ENCODE results near the gene DNAI7.

DNAI7 gene

DNA sequence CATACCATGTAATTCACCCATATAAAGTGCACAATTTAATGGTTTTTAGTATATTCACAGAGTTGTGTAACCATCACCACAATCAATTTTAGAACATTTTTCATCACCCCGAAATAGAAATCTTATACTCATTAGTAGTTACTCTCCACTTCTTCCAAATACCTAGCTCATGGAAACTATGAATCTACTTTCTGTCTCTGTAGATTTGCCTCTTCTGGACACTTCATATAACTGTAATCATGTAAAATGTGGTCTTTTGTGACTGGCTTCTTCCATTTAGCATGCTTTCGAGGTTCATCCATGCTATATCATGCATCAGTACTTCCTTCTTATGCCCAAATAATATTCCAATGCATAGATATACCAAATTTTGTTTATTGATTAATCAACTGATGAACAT lies 10.8 kb downstream of the DNAI7 start:
- DNase-seq (ENCODE audit: low read depth in 2 of 2), result no peak

DNA sequence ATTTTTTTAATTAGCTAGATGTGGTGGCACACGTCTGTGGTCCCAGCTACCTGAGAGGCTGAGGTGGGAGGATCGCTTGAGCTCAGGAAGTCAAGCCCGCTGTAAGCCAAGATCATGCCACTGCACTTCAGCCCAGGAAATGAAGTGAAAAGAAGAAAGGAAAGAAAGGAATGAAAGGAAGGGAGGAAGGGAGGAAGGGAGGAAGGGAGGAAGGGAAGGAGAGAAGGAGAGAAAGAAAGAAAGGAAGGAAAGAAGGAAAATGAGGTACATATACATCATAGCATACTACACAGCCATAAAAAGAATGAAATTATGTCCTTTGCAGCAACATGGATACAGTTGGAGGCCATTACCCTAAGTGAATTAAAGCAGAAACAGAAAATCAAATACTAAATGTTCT lies 12.2 kb downstream of the DNAI7 start:
- DNase-seq (ENCODE audit: low read depth in 2 of 2), result no peak

DNA sequence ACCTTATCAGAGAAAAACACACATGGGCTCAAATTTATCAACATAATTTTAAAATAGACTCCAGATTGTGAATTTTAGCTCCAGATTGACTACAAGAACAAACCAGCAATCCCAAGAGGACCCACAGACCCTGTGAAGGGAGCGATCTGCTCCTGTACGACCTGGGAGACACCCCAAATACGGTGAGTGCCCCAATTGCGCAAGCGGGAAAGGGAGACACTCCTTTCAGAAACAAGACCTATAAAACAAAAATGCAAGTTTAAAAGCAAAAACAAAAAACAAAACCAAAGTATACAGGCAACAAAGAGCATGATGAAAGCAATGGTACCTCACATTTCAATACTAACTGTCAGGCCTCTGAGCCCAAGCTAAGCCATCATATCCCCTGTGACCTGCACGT lies 32.1 kb downstream of the DNAI7 start:
- DNase-seq (ENCODE audit: low read depth in 2 of 2), result no peak

DNA sequence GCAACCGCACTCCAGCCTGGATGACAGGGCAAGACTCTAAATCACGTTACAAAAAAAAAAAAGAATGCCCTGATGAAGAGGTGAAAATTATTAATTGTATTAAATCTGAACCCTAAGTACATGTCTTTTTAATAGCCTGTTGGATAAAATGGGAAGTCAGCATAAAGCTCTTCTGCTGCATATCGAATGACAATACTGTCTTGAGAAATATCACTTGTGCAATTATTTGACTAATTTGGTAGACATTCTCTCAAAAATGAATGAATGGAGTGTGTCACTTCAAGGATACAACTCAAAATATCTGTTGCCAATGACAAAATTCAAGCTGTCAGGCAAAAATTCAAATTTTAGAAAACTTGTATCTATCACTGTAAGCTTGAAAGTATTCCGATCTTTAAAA lies 38.9 kb downstream of the DNAI7 start:
- no peak for DNase-seq (ENCODE audit: low read depth in 2 of 2)

DNA sequence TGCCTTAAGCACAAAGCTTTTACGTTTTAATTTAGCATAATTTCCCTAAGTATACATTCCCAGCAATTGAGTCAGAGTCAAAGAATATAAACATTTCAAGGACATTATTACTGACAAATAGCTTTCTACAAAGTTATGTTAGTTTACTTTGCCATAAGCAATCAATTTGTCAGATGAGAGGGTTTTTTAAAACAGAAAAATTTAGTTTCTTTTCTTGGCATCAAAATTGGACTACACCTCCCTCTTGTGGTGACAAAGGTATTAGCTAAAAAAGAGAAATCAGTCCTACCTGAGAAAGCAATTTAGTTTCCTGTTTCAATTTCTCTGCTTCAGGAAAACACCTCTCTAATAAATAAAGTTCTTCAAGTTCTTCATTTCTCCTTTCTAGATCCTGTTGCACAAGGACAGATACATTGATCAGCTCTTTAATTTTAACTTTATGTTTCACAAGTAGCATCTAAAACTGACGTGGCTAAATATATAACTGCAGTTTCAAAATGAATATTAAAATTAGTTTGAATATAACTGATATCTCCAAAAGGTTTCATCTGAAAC lies 39.9 kb downstream of the DNAI7 start:
- no peak for DNase-seq (ENCODE audit: low read depth in 2 of 2)

DNA sequence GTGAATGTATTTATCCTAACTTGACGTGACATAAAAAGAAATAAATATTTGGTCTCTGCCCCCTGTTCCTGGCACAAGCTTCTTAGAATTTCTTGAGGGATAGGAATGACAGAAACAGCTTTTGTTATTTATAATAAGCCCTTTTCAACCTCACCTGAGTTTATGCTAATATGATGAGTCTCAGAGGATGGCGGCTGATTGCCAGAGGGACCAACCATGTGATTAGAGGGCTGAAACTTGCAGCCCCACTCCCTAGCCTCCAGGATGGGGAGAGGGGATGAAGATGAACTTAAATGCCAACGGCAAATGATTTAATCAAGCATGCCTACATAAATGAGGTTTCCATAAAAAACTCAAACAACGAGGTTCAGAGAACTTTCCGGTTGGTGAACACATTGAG lies 42.9 kb downstream of the DNAI7 start:
- DNase-seq (ENCODE audit: low read depth in 2 of 2), result no peak

DNA sequence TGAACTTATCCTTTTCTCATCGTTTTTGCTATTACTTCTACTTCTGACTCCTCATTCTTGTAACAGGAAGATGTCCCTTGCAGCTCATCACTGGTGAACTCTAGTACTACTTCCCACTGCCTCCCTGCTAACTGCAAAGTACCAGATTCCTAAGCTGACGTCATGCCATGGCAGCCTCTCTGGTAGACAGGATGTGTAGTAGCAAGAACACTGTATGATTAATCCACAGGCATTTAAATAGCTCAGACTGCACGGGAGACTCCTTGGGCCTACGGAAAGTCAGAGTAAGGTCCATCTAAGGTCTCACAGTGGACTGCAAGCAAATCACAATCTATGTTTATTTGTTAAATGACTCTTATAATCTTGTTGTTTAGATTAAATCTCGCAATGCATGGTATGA lies 43.5 kb downstream of the DNAI7 start:
- no peak for DNase-seq (ENCODE audit: low read depth in 2 of 2)

DNA sequence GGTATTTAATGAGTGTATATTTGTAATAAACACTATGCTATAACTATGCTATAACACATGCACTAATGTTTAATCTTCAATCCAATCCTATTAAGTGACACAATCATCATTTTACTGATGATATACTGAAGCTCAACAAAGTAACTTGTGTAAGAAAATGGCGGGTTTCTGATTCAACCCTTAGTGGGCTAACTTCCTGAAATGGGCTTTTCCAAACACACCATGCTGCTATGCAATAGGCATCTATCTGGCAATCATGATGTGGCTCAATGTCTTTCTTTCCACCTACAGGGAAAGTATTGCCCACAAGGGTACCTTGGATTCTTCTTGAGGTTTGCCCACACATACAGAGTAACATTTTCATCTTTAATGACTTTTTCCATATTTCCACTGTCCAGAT lies 48.3 kb downstream of the DNAI7 start:
- no peak for DNase-seq (ENCODE audit: low read depth in 2 of 2)

DNA sequence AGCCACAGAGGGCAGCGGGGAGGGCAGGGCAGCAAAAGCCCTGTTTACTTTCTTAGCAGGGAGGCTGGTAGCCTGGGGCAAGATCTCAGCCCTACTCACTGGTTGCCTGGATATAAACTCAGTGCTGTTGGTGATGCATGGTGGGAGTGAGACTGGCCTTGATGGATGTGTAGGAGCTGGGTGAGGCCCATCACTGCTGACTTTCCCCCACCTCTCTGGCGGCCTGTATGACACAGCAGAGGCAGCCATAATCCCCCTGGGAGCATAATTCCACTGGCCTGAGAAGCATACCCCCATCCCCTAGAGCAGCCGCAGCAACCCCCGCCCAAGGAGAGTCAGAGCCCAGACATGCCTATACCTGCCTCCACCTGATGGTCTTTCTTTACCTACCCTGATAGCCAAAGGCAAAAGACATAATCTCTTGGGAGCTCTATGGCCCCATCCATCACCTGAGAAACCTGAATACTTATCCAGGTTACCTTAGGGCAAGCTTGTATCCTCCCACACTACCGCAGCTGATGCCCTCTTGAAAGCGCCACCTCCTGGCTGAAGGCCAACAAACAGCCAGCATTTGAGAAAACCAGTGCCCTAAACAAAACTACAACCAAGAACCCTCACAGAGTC lies 59.3 kb downstream of the DNAI7 start:
- DNase-seq (ENCODE audit: low read depth in 2 of 2), result no peak

DNA sequence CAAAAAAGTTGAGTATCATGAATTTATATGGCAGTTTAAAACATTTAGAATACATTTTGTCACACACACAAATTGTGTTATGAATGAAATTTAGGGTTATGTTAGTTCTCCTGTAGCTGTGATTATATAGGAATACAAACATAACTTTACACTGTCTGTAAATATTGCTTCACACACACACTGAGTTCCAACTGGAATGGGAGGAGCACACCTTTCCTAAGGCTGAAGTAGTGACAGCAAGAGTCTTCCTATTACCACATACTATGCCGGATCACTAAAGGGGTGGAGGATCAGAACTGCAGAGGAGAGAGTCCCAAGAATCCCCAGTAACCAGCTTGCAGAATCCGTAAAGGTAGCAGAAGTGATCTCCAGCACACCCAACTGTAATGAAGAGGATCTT lies 63.7 kb downstream of the DNAI7 start:
- no peak for DNase-seq (ENCODE audit: low read depth in 2 of 2)

DNA sequence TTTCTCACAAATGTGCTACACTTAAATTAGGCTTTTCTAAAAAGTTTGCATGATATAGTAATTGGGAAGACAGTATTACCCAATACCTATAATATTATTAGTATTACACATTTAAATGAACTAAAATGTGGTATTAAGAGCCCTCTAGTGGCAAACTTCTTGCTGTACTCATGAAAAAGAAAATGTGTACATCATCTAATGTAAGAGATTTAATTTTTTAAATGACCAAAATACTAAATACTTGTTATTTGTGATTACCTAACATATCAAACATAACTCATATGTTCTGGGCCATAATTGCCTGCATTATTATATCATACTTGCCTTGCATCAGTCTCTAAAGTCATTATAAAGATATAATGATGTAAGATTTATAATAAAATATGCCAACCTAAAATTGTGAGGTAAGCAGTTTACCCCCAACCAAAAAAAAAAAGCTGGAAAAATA lies 64.2 kb downstream of the DNAI7 start:
- DNase-seq (ENCODE audit: low read depth in 2 of 2), result no peak

DNA sequence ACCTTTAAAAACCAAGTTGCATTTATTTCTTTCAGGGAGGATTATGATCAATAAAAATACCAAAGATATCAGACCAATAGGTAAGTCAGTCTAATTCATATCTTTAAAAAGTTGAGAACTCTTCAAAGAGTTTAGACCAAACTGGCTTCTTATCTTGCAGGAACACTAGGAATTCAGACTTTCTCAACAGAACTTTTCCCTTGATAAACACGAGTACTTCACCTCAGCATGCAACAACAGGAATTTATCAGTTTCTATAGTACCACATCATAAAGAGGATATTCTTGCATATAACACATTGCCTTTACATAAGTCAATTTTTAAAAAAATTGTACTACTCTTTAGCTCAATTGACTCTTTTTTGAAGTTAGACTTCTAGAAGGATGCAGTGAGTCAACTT lies 68.2 kb downstream of the DNAI7 start:
- DNase-seq (ENCODE audit: low read depth in 2 of 2), result no peak

DNA sequence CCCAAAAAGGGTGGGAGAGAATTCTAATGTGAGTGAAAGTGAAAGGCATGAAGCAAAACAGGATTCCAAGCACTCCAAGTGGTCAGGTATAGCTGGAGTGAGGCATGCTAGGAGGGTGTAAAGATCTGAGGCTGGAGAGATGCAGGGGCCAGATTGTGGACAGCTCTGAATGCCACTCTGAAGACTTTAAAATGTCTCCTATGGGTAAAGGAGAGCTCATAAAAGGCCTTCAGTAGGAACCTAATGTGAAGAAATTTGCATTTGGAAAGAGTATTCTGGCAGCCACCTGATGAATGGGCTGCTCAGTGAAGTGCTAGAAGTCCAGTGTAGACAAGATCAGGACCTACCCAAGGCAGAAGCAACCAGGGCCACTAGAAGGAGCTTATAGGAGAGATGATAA lies 68.9 kb downstream of the DNAI7 start:
- DNase-seq (ENCODE audit: low read depth in 2 of 2), result no peak

DNA sequence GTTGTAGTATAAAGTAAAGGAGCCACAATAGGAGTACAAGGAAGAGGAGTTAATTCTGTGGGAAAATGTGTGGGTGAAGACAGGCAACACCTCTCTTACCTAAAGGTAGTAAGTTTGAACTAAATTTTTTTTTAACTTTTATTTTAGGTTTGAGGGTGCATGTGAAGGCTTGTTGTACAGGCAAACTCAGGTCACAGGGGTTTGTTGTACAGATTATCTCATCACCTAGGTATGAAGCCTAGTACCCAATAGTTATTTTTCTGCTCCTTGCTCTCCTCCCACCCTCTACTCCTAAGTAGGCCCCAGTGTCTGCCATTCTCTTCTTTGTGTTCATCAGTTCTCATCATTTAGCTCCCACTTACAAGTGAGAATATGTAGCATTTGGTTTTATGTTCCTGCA lies 70.5 kb downstream of the DNAI7 start:
- DNase-seq (ENCODE audit: low read depth in 2 of 2), result no peak

DNA sequence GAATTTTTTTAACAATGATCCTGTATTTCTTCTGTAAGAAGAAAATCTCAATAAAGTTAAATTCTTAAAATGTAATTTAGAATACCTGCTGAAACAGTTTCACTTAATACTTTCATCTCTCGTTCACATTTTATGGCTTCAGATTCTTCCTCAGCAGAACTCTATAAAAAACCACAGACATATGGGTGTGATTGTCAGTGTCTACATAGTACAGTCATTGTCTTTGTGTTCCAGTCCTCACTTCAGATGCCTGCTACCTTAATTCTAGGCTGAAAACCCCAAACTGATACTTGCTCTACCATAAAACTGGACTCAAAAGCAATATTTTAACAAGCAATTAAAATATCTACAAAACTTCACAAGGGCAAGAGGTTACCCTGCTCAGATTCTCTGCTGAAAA lies 71.8 kb downstream of the DNAI7 start:
- DNase-seq (ENCODE audit: low read depth in 2 of 2), result no peak

DNA sequence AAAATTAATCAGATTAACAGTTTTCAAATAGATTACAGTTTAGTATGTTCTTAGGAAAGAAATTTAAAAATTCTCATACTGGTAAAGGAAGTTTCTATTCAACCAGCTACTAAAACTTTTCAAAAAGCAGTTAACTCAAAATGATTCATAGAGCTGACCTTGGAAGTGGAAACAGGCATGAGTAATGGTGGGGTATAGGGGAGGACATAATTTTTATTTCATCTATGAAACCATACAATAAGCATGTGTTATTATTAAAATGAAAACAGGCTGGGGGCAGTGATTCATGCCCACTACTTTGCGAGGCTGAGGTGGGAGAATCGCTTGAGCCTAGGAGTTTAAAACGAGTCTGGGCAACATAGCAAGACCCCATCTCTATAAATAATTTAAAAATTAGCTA lies 73.0 kb downstream of the DNAI7 start:
- DNase-seq (ENCODE audit: low read depth in 2 of 2), result no peak

DNA sequence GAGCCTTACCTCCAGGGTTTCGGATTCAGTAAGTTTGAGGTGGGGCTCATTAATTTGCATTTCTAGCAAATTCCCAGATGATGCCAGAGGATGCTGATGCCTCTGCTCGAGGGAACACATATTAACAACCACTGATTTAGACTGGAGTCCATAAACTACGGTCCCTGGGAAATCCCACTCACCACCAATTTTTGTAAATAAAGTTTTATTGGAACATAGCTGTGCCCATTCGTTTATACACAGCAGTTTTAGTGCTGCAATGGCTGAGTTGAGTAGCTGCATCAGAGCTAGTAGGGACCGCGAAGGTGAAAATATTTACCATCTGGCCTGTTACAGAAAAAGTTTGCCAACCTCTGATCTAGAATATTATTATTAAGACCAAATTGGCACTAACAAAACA lies 73.8 kb downstream of the DNAI7 start:
- no peak for DNase-seq (ENCODE audit: low read depth in 2 of 2)

DNA sequence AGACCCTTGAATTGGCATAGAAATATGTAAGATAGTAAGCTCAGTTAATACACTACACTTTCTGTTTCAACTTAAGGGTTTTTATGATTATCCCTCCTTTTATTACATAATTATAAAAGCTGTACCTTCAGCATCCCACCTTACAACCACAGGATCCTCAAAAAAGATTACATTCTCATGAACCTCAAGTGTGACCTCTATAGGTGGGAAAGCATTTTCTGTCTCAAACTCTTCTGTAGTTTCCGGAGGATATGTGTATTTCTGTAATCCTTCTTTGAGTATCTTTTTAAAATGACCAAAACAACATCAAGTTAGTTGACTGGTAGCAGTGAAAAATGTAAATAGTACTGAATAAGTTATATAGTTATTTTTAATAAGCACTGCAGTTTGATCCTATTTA lies 75.9 kb downstream of the DNAI7 start:
- DNase-seq (ENCODE audit: low read depth in 2 of 2), result no peak

DNA sequence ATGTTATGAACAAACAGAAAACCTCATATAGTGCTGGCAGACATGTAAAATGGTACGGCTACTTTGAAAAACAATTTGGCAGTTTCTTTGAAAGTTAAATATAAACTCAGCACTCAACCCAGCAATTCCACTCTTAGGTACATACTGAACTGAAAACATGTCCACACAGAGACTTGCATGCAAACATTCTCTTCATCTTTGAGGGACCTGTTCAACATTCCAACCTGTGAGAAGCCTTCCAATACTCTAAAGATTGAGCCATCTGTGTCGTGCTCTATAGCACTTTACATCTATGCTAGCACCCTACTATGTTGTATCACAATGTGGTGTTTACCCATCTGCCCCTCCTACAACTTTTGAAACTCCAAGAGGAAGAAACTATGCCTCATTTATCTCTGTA lies 79.3 kb downstream of the DNAI7 start:
- DNase-seq (ENCODE audit: low read depth in 2 of 2), result no peak

DNA sequence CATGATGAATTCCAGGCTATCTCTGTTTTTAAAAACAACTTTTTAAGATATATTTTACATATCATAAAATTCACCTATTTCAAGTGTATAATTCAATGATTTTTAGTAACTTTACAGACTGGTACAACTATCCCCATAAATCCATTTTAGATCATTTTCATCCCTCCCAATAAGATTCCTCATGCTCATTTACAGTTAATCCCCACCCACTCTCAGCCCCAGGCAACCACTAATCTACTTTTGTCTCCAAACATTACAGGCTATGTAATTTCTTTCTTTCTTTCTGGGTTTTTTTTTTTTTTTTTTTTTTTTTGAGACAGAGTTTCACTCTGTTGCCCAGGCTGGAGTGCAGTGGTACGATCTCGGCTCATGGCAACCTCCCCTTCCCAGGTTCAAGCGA lies 81.3 kb downstream of the DNAI7 start:
- no peak for DNase-seq (ENCODE audit: low read depth in 2 of 2)

DNA sequence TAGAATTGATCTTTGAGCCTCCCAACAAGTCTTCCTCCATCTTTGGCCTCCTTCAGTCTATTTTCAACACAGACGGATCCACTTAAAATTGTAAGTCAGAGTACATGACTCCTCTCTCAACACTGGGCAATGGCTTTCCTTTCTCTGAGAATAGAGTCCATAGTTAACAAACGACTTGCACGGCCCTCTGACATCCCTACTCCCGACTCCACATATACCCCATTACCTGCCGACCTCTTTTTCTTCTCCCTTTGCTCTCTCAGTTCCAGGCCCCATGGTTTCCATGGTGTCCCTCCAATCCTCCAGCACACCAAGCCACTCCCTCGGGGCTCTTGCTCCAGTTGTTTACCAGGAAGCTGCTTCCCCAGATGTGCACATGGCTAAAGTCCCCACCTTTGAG lies 84.7 kb downstream of the DNAI7 start:
- DNase-seq (ENCODE audit: low read depth in 2 of 2), result no peak

DNA sequence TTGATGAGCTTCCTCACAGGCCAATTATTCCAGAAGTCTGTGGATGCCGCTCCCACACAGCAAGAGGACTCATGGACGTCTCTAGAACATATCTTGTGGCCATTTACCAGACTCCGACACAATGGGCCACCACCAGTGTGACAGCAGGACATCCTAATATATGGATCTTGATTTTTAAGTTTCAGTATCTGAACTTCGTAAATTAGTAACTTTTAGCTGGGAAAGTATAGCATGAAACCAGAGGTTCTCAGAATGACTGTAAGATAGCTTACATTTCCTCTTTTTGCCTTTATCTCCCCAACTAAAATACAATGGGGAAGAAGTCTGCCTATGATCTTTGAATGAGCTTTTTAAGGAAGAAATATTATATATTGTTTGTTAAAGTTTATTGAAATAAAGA lies 87.0 kb downstream of the DNAI7 start:
- DNase-seq (ENCODE audit: low read depth in 2 of 2), result no peak

DNA sequence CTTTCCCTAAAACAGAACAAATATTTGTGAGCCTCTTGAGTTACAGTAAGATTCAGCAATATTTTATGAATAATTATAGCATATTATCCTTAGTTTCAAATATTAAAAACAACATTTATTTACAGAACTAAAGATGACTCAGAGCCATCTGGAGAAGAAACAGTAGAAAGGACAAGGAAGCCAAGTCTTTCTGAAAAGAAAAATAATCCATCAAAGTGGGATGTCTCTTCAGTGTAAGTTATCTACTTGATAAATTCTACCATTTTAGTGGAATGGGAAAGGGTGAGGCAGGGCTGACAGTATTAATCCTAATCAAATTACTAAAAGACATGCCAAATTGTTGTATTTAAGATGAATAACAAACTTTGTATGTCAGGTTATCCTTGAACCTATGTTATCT lies 88.1 kb downstream of the DNAI7 start:
- no peak for DNase-seq (ENCODE audit: low read depth in 2 of 2)

DNA sequence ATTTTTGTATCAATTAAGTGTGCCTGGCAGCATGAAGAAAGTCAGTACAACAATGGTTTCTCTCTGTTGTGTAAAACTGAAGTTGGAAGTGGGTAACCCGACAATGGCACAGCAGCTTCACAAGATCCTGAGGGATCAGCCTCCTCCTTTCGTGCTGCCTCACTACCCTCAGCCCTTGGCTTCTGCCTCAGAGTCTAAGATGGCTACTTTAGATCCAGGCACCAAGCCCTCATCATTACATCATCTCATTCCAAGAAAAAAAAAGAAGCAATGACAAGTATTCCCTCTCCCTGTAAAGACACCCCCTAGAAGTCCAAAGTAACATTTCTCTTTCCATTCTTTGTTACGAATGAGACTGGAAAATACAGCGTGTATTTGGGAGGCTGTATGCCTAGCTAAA lies 92.6 kb downstream of the DNAI7 start:
- no peak for DNase-seq (ENCODE audit: low read depth in 2 of 2)

Measured in stimulated activated CD8-positive, alpha-beta memory T cell treated with anti-CD3 and anti-CD28 coated beads, Interleukin-7, amount 100 ng/mL, for 4 hours (primary cell).